Upper lobe of left lung (tissue), 4 donors: Measurements from ENCODE around the gene TTC28.

Source experiments
- EP300 ChIP-seq, 4 donors: sonication (generic); formaldehyde crosslinking; IDR thresholded peaks; one replicate each; pipeline ENCODE4 v1.5.1; 2017; ENCODE audit warnings: antibody characterized with exemption in 4 of 4, control low read depth in 2 of 4
- POLR2A ChIP-seq, 4 donors: fragments of 450-650 bp; IDR thresholded peaks; one replicate each; pipeline ENCODE4 v1.5.1; 2016 to 2017; ENCODE audit warnings: antibody characterized with exemption in 4 of 4, mild to moderate bottlenecking in 2 of 4
- POLR2AphosphoS5 ChIP-seq, 2 donors: sonication (generic); formaldehyde crosslinking; IDR thresholded peaks; one replicate each; pipeline ENCODE4 v1.5.1; 2017; ENCODE audit warnings: antibody characterized with exemption in 2 of 2
- TF ChIP-seq, protein P1 (sequence below), 6 experiments: fragments of 450-650 bp in 4 of 6; fragments of 200-600 bp in 2 of 6; sonication (generic) in 2 of 6; IDR thresholded peaks; one replicate each; pipeline ENCODE4 v1.5.1; 2016 to 2019; ENCODE audit warnings: antibody characterized with exemption in 6 of 6

DNA sequence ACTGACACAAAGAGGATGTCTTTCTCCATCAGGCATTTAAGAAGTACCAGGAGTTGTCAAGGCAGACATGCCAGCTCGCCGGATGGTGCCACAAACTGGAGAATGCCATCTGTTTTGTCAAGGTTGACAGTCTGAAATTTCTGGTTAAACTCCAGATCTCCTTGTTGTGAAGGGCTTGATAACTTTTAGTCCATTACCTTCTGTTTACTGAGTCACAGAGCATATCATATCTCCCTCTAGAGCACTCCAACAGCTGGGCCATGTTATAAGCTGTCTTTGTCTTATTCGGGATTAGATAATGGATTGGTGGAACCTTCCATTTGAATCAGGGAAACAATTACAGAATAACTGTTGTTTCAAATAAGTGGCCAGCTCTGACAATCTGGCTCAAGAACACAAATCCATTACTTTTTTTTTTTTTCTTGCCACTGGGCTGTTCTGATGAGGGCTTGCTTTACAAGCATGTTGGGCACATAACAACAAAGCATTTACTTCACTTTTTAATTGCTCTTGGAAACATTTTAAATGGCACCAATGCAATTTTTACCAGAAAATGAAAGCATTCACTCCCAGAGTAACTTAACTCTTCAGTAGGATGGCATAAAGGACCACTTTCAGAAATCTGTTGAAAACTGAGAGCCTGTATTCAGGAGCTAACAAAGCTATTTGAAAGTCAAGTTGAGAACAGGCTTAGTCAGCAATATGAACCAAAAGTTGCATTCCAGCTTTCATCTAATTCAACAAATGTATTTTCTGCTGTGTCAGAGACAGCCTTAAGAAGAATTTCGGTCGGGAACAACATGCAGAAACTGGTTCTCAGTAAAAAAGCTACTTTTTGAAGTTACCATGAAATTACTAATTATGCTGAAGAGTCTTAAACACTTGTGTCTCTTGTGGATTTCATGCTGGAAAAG is 533.0 kb downstream of the TTC28 start:
- TF ChIP-seq POLR2A (IDR thresholded peaks at IDR 0.05) (no peak), EP300 (IDR thresholded peaks at IDR 0.05) (no peak), POLR2AphosphoS5 (IDR thresholded peaks at IDR 0.05) (no peak)
- TF ChIP-seq, protein P1, sequence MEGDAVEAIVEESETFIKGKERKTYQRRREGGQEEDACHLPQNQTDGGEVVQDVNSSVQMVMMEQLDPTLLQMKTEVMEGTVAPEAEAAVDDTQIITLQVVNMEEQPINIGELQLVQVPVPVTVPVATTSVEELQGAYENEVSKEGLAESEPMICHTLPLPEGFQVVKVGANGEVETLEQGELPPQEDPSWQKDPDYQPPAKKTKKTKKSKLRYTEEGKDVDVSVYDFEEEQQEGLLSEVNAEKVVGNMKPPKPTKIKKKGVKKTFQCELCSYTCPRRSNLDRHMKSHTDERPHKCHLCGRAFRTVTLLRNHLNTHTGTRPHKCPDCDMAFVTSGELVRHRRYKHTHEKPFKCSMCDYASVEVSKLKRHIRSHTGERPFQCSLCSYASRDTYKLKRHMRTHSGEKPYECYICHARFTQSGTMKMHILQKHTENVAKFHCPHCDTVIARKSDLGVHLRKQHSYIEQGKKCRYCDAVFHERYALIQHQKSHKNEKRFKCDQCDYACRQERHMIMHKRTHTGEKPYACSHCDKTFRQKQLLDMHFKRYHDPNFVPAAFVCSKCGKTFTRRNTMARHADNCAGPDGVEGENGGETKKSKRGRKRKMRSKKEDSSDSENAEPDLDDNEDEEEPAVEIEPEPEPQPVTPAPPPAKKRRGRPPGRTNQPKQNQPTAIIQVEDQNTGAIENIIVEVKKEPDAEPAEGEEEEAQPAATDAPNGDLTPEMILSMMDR (IDR thresholded peaks at IDR 0.05): no peak
